ENCODE data around the gene DAG1. TPM values are rescaled to one million over a fixed set of nuclear protein-coding genes. Genes with fewer than 3 reads are reported as not detected.

Gene DAG1
- total RNA-seq, 1 experiment from 2014 or later: 226 TPM

GRCh38 chr3:49582177-49582576, 112.1 kb downstream of the DAG1 start:
- H3K4me3 Mint-ChIP-seq (ENCODE audit: low read depth, unreplicated experiment): no peak overlapping the region
- TF ChIP-seq, protein P1, sequence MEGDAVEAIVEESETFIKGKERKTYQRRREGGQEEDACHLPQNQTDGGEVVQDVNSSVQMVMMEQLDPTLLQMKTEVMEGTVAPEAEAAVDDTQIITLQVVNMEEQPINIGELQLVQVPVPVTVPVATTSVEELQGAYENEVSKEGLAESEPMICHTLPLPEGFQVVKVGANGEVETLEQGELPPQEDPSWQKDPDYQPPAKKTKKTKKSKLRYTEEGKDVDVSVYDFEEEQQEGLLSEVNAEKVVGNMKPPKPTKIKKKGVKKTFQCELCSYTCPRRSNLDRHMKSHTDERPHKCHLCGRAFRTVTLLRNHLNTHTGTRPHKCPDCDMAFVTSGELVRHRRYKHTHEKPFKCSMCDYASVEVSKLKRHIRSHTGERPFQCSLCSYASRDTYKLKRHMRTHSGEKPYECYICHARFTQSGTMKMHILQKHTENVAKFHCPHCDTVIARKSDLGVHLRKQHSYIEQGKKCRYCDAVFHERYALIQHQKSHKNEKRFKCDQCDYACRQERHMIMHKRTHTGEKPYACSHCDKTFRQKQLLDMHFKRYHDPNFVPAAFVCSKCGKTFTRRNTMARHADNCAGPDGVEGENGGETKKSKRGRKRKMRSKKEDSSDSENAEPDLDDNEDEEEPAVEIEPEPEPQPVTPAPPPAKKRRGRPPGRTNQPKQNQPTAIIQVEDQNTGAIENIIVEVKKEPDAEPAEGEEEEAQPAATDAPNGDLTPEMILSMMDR (IDR thresholded peaks at IDR 0.05; ENCODE audit: unreplicated experiment): no peak
- H3K4me1 Mint-ChIP-seq (ENCODE audit: low read depth, unreplicated experiment): no peaks in the 10 kb centered on the region
- no peaks in the 10 kb centered on the region for H3K36me3 Mint-ChIP-seq (ENCODE audit: insufficient read depth, unreplicated experiment)
- H3K27me3 Mint-ChIP-seq (ENCODE audit: unreplicated experiment): no peaks in the 10 kb centered on the region
- H3K9me3 Mint-ChIP-seq (ENCODE audit: low read depth, unreplicated experiment): no peaks in the 10 kb centered on the region
- no peak overlapping the region for H3K27ac Mint-ChIP-seq (ENCODE audit: unreplicated experiment)
- no TSS peak for BruUV-seq (replicated peaks)
- intact Hi-C loops (cut with micrococcal nuclease; ENCODE audit: unreplicated experiment): no loop called here
- no peak for DNase-seq
- CTCF ChIA-PET: no interaction called here

Other genes starting within 250 kb of the DAG1 start
- gene C3orf62, start 193.0 kb upstream of the DAG1 start, total RNA-seq (2022): 6.7 and 8.8 TPM in 2 replicates
- 40.0 and 43.5 TPM in 2 replicates for gene USP4, start 130.2 kb upstream of the DAG1 start, total RNA-seq (2022)
- 143 and 151 TPM in 2 replicates for gene GPX1, start 111.9 kb upstream of the DAG1 start, total RNA-seq (2022)
- 313 and 352 TPM in 2 replicates for gene RHOA, start 58.3 kb upstream of the DAG1 start, total RNA-seq (2022)
- gene TCTA, start 57.8 kb upstream of the DAG1 start, total RNA-seq (2022): 33.6 and 35.6 TPM in 2 replicates
- 8.5 and 9.7 TPM in 2 replicates for gene AMT, start 47.8 kb upstream of the DAG1 start, total RNA-seq (2022)
- gene NICN1, start 40.9 kb upstream of the DAG1 start, total RNA-seq (2022): 14.2 and 15.8 TPM in 2 replicates
- 0.71 and 0.92 TPM in 2 replicates for gene BSN, start 84.2 kb downstream of the DAG1 start, total RNA-seq (2022)
- 187 and 207 TPM in 2 replicates for gene APEH, start 204.1 kb downstream of the DAG1 start, total RNA-seq (2022)
- gene MST1, start 219.2 kb downstream of the DAG1 start, total RNA-seq (2022): 8.0 and 10.5 TPM in 2 replicates
- 38.6 and 52.5 TPM in 2 replicates for gene RNF123, start 219.3 kb downstream of the DAG1 start, total RNA-seq (2022)
- 0.49 and 0.73 TPM in 2 replicates for gene AMIGO3, start 249.4 kb downstream of the DAG1 start, total RNA-seq (2022)

Measured in Calu3 (cell line).